ENCODE results near the gene CYB561.
A peak's percentile ranks its signal among the peaks of the same experiment; 100 is the strongest.

Gene CYB561, protein sequence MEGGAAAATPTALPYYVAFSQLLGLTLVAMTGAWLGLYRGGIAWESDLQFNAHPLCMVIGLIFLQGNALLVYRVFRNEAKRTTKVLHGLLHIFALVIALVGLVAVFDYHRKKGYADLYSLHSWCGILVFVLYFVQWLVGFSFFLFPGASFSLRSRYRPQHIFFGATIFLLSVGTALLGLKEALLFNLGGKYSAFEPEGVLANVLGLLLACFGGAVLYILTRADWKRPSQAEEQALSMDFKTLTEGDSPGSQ

DNA sequence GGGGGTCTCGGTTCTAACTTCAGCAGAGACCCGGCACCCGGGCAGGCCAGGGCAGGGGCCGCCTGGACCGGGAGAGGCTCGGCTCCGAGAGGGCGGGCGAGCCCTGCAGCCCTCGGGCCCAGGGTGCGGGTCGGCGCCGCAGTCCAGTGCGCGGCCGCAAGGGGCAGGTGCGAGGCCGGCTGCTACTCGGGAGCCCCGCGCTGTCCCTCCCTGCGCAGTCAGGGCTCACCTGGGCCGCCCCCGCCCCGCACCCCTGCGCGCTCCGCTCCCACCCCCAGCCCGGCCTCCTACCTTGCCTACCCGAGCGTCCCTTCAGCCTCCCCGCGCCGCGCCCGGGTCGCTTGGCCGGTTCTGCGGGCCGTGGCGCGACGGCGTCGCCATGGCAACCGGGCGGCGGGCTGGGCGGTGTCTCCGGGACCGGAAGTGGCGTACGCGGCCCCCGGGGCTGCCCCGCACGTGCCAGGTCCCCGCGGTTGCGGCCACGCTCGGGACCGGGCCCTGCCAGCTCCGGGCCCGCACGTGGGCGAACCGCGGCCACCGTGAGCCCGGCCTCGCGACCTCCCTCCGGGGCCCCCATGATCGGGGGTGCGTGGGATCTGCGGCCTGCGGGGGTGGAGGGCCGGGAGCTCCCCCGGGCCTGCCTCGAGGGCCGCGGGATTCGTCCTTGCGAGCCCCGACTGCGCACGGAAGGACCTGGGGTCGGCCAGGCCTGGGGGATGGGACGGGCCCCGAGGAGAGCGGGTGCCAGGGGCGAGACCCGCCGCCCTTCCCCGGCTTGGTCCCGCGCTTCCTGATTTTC, at the start of gene CYB561:
Gene CYB561, minus strand, starts transcription at position 353 of the 799 bp plus-strand sequence. CDS start 8,759 bp downstream, outside the sequence.
- peak; percentile 62 for DNase-seq

DNA sequence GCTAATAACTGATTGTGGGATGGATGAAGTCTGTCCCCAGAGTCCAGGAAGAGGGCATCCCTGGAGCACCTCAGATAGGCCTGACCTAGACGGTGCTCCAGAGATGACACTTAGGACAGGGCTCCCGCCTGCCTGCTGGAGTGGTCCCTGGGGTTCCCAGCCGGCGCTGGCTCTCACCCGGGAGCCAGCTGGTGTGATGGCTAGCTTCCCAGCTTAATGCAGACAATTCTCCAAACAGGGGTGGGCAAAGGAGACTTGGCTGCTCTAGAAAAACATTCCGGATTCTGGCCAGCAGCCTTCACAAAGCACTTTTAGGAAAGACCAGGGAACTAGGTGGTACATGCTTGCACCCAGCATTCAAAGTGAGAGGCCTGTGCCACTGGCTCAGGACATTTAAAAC, 49.4 kb upstream of the CYB561 start:
- DNase-seq, result no peak

DNA sequence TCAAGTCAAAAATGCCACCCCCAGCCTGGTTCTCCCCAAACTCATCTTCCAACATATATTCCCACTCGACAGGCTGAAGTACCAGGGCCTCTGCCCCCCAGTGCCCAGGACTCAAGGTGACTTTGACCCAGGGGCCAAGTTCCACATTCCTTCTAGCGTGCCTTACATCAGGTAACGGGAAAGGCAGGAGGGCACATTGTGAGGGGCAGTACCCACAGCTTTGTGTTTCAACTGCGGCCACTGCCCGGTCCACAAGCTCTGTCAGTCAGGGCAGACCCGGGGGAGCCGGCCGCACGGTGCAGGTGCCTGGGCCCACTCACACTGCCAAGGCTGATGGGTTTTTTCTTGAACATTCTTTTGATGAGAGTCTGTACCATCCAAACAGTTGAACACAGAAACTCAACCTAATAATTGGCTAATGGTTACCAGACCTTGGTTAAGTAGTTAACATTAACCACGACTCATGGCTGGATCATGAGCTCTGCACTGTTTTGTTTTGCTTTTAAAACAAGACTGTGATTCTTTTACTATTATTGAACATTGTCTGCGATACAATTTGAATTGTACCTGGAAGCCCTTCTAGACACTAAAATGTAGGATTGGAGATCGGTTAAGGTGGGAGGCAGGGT, 48.3 kb upstream of the CYB561 start:
- DNase-seq, result no peak

DNA sequence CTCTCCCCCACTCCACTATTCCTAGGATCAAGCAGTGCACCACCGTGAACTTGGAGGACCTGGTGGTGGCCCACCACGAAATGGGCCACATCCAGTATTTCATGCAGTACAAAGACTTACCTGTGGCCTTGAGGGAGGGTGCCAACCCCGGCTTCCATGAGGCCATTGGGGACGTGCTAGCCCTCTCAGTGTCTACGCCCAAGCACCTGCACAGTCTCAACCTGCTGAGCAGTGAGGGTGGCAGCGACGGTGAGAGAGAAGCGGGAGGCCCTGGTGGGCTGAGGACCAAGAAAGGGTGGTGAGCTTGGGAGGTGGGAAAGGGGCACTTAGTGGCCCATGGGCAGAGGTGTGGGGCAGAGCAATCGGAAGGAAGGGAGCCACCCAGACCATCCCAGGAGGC, 47.3 kb upstream of the CYB561 start:
- no peak for DNase-seq

DNA sequence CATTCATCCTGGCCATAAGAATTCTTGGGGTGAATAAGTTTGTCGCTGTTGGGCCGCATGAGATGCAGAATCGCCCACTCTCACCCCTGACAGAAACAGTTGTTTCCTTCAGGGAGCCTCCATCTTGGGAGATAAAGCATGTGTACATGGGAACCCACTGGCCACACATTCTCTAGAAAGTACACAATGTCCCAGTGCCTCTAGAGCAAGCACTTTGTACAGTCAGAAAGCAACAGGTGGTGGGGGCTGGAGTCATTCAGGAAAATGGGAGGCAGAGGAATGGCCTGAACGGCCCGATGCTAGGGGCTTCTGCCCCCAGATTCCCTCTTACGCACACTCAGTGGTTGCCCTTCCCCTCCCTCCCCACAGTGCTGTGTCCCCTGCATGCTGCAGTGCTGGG, 46.8 kb upstream of the CYB561 start:
- no peak for DNase-seq

DNA sequence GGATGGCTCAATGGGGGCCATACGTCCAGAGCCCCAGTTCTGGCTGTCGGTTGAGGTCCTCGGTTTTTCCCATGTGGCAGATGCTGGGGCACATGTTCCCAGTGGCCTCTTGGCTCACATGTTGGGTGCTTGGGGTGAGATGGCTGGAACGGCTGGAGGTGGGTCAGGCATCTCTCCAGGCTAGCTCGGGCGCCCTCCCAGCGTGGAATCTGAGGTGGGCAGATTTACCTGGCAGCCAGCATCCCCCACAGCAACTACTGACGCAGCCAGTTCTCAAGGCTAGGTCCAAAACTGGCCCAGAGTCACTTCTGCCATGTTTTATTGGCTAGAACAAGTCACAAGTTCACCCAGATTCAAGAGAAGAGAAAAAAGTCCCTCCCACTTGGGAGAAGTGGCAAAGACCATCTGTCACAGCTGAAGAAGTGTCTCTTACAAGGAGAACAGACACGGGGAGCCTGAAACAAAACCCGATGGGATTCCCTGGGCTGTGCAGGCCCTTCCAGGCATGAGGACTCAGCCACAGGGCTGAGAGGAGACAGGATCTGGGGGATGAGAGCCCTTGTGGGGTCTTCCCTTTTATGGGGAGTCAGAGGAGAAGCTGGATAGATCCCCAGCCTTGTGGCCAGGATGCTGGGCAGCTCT, 46.0 kb upstream of the CYB561 start:
- DNase-seq, result no peak

DNA sequence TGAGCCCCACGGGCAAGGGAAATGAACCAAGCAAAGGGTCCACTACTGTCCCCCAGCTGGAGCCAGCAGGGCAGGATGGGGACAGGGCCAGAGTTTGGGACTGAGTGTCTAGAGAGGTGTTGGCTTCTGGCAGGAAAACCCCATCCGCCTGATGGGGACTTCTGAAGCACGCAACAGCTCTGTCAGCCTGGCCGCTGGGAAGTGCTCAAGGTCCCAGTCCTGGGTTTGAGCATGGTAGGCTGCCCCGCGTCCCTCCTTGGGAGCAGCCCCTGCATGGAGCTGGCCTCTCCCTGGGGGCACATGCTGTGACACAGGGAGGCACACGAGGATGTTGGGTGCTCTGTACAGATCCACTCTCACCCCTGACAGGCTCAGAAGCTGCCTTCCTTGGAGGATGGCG, 45.3 kb upstream of the CYB561 start:
- no peak for DNase-seq

DNA sequence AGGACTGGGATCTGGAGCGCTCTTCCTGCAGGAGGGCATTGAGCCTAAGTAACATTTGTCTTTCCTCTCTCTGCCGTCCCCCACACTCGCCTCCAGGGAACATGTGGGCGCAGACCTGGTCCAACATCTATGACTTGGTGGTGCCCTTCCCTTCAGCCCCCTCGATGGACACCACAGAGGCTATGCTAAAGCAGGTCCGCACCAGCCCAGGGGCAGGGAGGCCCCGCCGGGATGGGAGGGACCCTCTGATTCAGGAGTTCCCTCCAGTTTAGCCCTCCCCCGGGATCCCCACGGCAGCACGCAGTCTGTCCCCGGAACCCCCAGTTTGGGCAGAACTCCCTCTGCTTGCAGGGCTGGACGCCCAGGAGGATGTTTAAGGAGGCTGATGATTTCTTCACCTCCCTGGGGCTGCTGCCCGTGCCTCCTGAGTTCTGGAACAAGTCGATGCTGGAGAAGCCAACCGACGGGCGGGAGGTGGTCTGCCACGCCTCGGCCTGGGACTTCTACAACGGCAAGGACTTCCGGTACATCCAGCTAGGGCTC, 44.8 kb upstream of the CYB561 start:
- no peak for DNase-seq

DNA sequence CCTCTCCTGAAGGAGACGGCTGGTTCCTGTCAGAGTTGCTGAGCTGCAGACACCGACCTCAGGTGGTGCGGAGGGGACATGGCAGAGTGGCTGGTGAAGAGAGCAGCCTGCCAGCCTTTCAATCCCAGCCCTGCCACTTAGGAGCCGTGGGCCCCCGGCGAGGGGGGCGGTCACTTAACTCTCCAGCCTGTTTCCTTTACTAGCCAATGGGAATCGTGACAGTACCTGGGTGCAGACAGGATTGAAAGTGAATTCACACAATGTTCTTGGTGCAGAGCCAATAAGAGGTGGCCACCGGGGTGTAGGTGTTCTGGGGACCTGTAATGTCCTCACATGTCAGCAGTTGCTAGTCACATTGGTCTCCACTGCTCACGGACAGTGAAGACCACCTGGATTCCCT, 44.2 kb upstream of the CYB561 start:
- DNase-seq, result no peak

DNA sequence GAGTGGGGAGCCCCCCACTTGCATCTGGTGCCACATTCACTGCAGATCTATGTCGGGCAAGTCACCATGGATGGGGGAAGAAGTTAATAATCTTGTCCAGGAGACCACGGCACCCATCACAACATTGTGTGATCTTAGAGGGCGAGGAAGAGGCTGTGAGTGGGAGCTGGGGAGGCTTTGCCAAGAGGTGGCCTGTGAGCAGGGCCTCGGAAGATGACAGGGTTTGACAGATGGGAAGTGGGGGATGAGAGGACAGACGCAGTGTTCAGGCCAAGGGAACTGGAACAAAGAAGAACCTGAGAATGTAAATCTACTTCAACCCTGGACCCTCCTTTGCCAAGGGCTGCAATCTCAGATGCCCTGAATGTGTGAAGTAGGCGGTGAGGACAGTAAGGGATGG, 43.2 kb upstream of the CYB561 start:
- no peak for DNase-seq

DNA sequence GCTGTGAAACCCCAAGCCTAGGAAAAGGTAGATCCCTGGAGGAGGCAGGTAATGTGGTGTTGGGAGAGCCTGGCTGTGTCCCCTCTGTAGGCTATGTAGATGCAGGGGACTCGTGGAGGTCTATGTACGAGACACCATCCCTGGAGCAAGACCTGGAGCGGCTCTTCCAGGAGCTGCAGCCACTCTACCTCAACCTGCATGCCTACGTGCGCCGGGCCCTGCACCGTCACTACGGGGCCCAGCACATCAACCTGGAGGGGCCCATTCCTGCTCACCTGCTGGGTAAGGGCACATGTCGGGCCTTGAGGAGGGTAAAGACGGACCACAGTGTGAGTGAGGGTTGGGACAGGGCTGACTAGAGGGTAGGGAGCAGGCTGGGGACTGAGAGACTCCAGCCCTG, 42.7 kb upstream of the CYB561 start:
- DNase-seq, result no peak

DNA sequence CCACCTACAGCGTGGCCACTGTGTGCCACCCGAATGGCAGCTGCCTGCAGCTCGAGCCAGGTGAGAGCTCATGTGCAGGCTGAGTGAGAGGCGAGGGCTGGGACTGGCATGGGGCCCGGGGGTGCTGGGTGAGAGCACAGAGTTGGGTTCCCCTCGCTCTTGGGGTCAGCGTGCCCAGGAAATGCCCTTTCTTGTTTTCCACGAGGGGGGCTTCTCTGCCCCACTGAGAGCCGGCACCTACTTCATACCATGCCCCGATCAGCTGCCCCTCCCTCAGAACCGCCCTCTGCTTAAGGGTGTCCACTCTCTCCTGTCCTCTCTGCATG, 40.9 kb upstream of the CYB561 start:
- no peak for DNase-seq

DNA sequence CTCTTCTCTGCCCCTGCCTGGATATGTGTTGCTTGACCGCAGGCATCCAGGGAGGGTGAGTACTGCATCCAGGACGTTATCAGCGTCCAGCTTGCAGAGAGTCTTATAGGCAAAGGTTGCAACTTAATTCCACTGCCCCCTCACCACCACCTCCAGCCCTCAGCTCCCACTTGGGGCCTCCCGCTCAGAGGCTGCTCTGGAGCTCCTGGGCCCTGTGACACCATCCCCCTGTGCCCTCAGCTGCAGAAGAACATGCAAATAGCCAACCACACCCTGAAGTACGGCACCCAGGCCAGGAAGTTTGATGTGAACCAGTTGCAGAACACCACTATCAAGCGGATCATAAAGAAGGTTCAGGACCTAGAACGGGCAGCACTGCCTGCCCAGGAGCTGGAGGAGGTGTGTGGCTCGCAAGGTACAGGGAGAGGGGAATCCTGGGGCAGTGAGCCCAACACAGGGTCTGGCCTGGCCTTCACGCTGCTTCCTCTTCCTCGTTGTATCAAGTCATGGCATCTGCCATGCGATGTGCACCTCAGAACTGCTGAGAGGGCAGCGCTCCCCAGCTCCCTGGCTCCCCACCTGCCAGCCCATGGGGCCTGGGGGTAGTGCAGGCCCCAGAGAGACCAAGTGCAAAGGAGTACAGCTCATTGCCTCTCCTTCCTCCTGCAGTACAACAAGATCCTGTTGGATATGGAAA, 40.4 kb upstream of the CYB561 start:
- no peak for DNase-seq

DNA sequence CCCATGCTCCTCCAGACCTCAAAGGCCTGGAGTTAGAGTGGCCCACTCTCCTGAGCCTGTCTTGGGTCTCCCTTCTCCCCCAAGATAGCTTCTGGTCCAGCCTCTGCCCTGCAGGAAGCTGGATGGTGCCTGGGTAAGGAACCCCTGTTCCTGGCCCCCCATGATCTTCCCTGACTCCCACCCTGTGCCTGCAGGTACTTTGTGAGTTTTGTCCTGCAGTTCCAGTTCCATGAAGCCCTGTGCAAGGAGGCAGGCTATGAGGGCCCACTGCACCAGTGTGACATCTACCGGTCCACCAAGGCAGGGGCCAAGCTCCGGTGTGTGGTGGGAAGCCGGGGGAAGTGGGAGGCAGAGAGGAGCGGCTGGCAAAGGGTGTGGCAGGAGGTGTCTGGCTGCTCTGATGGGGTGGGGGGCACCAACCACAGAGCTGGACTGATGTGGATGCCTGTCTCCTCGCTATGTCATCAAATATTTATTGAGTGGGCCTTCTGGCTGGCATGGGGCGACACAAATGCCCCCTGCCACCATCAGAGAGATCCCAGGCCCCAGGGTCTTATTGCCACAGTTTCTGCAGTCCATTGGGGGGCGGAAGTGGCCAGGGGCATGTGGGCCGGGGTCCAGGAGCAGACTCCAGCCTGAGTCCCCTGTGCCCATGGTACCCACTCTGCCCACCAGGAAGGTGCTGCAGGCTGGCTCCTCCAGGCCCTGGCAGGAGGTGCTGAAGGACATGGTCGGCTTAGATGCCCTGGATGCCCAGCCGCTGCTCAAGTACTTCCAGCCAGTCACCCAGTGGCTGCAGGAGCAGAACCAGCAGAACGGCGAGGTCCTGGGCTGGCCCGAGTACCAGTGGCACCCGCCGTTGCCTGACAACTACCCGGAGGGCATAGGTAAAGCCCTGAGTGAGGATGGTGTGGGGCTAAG, 37.8 kb upstream of the CYB561 start:
- DNase-seq, result no peak

DNA sequence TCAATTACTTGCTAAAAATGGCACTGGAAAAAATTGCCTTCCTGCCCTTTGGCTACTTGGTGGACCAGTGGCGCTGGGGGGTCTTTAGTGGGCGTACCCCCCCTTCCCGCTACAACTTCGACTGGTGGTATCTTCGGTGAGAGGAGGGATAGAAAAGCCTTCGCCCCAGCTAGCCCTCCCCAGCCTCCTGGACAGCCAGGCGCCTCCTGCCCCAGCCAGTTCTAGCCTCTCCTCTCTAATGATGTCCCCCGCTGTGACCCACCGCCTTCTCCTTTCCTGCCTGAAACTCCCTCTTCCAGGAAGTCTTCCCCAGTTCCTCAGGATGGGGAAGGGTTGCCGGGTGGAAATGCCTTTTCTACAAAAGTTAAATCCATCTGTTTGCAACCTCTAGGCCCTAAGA, 36.9 kb upstream of the CYB561 start:
- DNase-seq, result no peak

DNA sequence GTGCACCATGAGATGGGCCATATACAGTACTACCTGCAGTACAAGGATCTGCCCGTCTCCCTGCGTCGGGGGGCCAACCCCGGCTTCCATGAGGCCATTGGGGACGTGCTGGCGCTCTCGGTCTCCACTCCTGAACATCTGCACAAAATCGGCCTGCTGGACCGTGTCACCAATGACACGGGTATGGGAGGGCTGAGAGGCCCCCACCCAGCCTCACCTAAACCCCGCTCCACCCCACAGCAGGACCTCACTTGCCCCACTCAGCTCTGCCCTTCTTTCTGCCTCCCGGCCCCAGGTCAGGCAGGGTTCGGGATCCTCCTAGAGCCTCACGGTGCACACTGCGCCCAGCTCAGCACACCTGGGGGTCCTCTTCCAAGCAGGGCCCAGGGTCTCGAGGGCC, 36.4 kb upstream of the CYB561 start:
- no peak for DNase-seq

DNA sequence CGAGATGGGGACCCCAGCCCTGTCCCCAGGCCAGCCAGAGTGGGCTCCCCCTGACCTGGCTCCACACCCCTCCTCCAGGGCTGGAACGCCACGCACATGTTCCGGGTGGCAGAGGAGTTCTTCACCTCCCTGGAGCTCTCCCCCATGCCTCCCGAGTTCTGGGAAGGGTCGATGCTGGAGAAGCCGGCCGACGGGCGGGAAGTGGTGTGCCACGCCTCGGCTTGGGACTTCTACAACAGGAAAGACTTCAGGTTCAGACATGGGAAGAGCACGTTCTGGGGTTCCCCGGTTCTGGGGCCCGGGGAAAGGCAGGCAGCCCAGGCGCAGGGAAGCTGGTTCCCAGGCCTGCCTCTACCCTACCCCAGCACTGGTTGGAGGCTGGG, 35.4 kb upstream of the CYB561 start:
- DNase-seq, result no peak

DNA sequence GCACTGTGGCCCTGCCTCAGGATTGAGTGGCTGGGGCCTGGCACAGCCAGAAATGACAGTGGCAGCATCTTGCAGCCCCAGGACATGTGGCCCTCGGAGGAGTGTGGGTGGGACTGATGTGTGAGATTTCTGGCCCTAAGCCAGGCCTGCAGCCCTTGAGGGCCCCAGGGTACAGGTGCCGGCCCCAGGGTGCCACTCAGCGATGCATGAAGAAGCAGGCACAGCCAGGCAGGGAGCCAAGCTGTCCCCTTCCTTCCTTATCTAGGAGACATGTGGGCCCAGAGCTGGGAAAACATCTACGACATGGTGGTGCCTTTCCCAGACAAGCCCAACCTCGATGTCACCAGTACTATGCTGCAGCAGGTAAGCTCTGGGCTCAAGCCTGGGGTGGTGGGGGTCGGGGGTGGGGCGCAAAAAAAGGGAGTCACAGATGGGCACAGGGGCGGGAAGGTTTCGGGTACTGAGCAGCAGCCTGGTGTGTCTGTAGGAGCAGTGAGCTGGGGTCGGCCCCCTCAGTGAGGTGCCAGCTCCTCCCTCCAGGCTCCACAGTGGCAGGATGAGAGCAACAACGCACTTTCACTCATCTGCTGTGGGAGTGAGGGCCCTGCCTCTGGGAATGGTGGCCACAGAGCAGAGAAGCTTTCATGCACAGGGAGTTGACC, 34.9 kb upstream of the CYB561 start:
- no peak for DNase-seq

DNA sequence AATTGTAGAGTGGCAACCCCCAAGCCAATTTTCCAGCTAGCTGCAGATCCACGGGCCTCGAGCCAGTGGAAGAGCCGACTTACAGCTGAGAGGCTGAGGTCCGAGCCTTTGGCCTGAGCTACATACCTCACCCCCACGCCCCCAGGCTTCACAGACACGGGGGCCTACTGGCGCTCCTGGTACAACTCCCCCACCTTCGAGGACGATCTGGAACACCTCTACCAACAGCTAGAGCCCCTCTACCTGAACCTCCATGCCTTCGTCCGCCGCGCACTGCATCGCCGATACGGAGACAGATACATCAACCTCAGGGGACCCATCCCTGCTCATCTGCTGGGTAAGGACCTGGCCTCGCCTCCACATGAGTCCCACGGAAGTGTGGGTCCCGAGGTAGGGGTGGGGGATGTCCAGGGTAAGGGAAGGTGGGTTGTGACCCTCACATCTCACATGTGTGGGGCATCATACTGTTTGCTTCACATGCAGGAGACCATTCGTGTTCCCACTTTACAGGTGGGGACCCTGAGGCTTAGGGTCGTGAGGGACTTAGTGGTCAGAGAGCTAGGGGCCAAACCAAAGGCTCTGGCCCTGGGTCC, 34.2 kb upstream of the CYB561 start:
- DNase-seq, result no peak

DNA sequence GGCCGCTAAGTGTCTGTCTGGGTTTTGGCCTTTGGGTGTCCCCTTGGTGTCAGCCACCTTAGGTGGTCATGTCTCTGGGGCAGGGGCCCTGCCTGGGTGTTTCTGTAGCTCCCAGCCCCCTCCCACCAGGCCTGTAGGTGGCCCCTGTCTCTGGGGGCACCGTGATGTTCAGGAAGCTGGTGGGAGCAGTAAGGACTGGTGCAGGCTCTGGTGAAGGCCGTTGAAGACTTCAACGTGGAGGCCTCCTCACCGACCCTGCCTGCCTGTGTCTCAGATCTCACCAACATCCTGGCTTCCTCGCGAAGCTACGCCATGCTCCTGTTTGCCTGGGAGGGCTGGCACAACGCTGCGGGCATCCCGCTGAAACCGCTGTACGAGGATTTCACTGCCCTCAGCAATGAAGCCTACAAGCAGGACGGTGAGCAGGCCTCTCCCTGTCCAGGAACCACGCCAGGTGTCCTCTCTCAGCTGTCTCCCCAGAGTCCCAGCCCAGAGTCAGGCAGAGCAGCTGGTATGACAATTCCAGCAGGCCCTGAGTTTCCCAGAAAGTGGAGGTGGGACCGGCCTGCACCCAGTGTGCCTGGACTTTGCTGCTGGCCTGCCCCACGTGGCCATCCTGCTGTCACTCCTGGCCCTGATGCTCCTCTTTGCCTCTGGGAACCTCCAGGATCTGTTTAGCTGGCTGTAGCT, 33.5 kb upstream of the CYB561 start:
- no peak for DNase-seq
